CD4-positive, alpha-beta T cell treated with Interferon gamma for 1 hour (primary cell): ENCODE measurements around the gene GLIS2.

Experiments used
- DNase-seq: peaks from one replicate; pipeline ENCODE4 v3.0.0-alpha.2; 2020

GLIS2 gene

DNA sequence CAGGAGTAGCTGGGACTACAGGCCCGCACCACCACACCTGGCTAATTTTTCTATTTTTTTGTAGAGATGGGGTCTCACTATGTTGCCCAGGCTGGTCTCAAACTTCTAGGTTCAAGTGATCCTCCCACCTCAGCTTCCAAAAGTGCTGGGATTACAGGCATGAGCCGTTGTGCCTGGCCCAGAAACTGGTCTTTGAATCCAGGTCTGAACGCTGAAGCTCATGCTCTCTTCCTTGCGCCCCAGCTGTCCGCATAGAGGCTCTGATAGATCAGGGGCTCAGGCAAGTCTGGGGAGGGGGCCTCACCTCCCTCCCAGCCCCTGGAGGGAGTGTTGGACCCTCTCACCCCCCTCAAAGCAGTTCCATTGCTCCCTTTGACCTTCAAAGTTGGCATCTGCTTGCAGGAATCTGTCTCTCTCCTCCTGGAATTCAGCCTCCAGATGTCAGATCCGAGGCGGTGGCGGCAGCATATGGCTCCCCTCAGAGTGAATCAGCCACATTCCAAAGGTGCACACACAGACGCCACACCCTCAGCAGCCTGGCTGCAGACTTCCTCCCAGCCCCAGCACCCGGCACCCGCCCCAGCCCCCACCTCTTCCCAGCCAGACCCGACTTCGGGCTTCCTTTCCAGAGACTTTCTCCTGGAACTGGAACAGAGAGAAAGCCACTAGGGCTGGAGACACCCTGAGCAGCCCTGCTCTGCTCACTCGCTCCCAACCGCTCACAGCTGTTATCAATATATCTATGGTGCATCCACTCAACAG is 16.9 kb upstream of the GLIS2 start:
- DNase-seq, result no peak

- no peak for DNase-seq
Observed at GRCh38 chr16:4301177-4301576, 14.7 kb upstream of the GLIS2 start.

- DNase-seq, result no peak
Observed at GRCh38 chr16:4301968-4302367, 13.9 kb upstream of the GLIS2 start.

GRCh38 chr16:4303973-4304372 is 11.9 kb upstream of the GLIS2 start:
- no peak for DNase-seq

DNA sequence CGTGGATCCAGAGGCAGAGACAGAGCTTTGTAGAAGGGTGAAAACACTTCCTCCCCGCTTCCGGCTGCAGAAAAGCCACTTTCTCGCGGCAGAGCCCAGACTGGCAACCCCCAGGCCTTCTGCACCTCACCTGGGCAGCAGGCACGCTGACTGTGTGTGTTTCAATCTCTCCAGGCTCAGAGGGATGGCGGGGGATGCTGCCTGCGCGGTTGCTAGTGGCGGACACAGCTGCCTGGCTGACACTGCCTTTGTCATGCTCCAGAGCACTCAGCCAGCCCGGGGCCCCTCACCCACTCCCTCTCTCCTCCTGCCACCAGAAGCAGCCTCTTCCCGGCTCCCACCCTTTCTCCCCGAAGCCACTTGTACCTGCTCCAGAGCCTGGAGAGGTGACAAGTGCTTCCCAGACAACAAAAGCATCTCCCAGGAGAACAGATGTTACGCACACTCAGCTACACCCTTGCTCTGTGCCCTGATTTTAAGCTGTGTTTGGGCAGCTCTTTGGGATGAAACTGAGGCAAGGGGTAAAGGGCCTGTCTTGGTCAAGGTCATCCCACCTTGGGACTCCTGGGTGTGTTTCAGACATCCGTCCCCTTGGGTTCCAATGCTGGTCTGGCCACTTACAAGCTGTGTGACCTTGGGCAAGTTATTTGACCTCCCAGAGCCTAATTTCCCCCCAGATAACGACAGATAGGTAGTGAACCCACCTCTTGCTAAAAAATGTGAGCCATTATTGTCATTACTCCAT is 9.2 kb upstream of the GLIS2 start:
- peak; percentile 58 for DNase-seq

- DNase-seq, result peak; percentile 98
Observed at GRCh38 chr16:4307215-4308037, 8.4 kb upstream of the GLIS2 start.

DNA sequence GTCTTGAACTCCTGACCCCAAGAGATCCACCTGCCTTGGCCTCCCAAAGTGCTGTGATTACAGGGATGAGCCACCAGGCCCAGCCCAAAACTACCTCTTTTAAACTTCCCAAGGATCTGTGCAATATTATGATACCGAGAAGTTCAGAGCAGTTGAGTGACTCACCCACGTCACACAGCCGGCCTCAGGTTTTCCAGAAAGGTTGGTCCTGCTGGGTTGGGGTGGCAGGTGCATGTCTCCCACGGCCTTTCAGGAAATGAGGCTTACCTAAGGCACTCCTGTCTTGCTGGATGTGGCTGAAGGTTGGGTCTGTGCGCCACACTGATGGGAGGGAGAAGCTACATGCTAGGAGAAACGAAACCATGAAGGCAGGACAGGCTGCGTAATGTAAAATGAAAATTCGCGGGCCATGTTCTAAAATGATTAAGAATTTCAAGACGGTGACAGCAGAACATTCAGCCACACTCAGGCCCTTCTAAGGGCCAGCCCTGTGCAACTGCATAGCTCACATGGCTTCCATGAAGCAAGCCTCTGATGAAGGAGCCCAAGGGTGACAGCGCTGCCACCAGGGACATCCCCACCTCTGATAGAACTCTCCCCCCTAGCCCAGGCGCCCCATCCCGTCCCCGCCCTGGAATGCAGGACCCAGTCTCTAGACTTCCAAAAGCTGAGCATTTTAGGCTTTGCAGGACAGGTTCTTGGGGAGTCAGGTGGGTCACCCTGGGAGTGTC is 6.6 kb upstream of the GLIS2 start:
- no peak for DNase-seq

DNA sequence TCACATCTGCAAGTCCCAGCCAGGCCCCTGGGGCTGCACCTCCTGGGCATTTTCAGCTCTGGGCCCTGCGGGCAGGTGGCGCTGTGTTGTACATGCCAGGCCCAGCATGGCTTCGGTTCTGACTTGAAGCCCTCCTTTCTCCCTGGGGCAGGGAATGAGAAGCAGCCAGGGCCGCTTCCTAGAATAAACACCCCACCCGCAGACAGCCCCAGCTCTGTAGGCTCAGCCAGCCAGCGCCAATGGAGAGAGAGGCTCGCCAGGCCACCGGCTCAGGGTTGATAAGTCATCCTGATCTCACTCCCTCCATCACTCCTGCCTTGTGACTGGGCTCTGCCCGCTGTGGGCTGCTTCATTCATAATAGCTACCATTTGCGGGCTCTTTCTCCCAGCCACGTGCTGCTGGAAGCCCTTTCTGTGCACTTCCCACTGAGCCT is 6.0 kb upstream of the GLIS2 start:
- DNase-seq, result peak; percentile 60

- no peak for DNase-seq
Observed at GRCh38 chr16:4313563-4314531, 2.0 kb upstream of the GLIS2 start.

DNA sequence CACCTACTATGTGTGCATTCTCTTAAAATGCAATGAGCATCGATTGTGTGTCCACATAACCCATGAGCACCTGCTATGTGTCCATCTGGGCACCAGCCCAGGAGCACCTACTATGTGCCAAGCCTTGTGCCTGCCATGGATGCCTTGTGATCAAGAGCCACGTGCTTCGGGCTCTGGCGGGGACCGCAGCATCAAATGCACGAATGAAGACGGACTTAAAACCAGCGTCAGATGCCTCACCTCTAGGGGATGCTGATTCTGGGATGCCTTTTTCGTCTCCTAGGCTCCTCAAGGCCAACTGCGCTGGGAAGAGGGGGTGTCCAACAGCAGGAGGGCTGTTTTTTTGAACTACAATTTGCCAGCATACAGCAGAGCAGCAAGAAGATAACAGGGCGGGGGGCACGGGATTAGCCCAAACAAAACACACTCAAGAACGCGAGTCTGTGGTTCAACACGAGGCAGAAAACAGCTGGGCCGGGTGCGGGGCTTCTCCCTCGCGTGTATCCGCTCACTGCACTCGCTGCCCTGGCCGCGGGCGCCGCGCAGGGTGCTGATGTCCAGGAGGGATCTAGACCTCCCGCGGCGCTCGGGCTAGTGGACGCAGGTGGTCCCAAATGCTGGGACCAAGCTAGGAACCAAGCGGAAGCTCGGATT is 1.2 kb upstream of the GLIS2 start:
- no peak for DNase-seq

- DNase-seq, result no peak
Observed at GRCh38 chr16:4316108-4316863, 419 bp downstream of the GLIS2 start.

DNA sequence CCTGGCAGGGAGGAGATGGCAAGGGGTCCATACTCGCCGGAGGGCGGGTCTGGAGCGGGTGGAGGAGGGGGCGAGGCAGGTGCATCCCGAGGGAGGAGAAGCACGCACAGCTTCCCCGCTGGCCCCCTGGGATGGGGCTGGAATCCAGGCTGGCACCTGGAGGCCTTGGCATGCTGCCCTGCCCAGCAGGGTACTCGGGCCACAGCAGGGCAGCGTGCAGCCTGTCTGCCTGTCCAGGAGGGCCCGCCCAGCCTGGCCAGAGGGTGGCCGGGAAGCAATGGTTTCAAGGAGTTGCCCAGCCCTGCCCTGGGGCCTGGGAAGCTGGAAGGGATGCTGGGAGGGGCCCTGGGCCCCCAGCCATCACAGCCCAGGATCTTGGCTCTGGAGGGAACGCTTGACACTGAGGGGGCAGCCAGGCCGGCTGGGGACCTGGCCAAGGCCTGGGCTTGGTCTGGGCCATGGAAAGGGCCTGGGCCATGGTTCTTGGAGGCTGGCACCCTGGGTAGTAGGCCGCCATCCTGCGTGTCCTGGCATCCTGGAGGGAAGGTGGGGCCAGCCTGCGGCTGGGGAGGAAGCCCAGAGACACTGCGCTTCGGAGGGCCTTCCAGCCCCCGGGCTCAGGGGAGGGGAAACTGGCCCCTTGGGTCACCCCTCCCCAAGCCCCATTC is 1.1 kb downstream of the GLIS2 start:
- DNase-seq, result no peak

- DNase-seq, result no peak
Observed at GRCh38 chr16:4317532-4318450, 1.9 kb downstream of the GLIS2 start.

- DNase-seq, result no peak
Observed at GRCh38 chr16:4318451-4318910, 2.6 kb downstream of the GLIS2 start.

DNA sequence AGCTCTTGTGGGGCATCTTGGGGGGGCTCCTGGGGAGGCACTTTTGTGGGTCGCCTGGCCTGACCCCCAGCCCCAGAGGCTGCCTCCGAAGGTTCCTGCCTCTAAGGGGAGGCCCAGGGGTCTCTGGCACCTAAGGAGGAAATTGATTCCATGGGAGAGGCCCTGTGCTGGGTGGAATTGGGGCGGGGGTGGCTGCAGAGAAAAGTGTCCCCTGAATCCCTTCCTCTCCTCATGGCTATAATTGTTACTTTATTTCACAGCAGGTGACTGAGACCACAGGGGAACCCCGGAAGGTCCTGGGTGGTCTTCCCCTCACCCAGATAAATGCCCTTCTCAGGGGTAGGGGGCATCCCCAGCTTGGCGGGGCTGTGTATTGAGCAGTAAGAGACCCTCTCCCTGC is 3.1 kb downstream of the GLIS2 start:
- no peak for DNase-seq

- peak; percentile 57 for DNase-seq
Observed at GRCh38 chr16:4319454-4320421, 3.9 kb downstream of the GLIS2 start.

GRCh38 chr16:4320571-4321137 is 4.8 kb downstream of the GLIS2 start:
- DNase-seq, result no peak
